HAP-1 (cell line): ENCODE measurements around the gene NEAT1.
A peak's percentile ranks its signal among the peaks of the same experiment; 100 is the strongest.
"Not testable (repeated sequence)": the region's sequence is repeated elsewhere in the genome, so short reads cannot be mapped to it uniquely, and the experiment has no call there.

ENCODE experiments used
- DNase-seq, 2 experiments: peaks; one replicate each; pipeline ENCODE4 v3.0.0-alpha.2; 2016 to 2020; ENCODE audit warnings: low spot score in 2 of 2
- H3K27me3 ChIP-seq: fragments of 250-450 bp; sonication (Bioruptor Pico); 2 replicates; pipeline ENCODE4 v1.5.1; 2020; ENCODE audit warnings: low read depth, mild to moderate bottlenecking, moderate library complexity
- H3K36me3 ChIP-seq: fragments of 250-450 bp; sonication (Bioruptor Pico); replicated peaks from 2 replicates; pipeline ENCODE4 v1.5.1; 2020; ENCODE audit warnings: mild to moderate bottlenecking
- H3K4me1 ChIP-seq: fragments of 250-450 bp; sonication (Bioruptor Pico); 2 replicates; pipeline ENCODE4 v1.5.1; 2020; ENCODE audit warnings: mild to moderate bottlenecking
- H3K4me3 ChIP-seq: fragments of 250-450 bp; sonication (Bioruptor Pico); 2 replicates; pipeline ENCODE4 v1.5.1; 2020; ENCODE audit warnings: mild to moderate bottlenecking, moderate library complexity
- H3K9me3 ChIP-seq: fragments of 250-450 bp; sonication (Bioruptor Pico); 2 replicates; pipeline ENCODE4 v1.5.1; 2020; ENCODE audit warnings: mild to moderate bottlenecking, moderate library complexity
- in situ Hi-C: fragments of 300-500 bp; cut with MboI; formaldehyde crosslinking; loops from 3 replicates; pipeline ENCODE4 v1.14.3; 2020; ENCODE audit warnings: low sequenced_read_pairs, inconsistent platforms, mixed read lengths

The NEAT1 gene

GRCh38 chr11:65468874-65469333 is 46.3 kb downstream of the NEAT1 start:
- Histone ChIP-seq H3K4me1 (peaks cover 10% of the 10 kb centered on the region), H3K27me3 (no peaks in the 10 kb centered on the region), H3K9me3 (no peaks in the 10 kb centered on the region), H3K4me3 (no peak overlapping the region), H3K36me3 (no peaks in the 10 kb centered on the region)
- in situ Hi-C loops = no loop called here
- DNase-seq = peak in 1 of 2 experiments; percentile 75

GRCh38 chr11:65470433-65471049 is 47.9 kb downstream of the NEAT1 start:
- Histone ChIP-seq H3K36me3 (peaks cover 4% of the 10 kb centered on the region; the same call in 1 of the 2 replicates), H3K4me1 (peaks cover 10% of the 10 kb centered on the region), H3K27me3 (no peaks in the 10 kb centered on the region), H3K4me3 (no peak overlapping the region), H3K9me3 (no peaks in the 10 kb centered on the region)
- in situ Hi-C loops = no loop called here
- no peak for DNase-seq

DNA sequence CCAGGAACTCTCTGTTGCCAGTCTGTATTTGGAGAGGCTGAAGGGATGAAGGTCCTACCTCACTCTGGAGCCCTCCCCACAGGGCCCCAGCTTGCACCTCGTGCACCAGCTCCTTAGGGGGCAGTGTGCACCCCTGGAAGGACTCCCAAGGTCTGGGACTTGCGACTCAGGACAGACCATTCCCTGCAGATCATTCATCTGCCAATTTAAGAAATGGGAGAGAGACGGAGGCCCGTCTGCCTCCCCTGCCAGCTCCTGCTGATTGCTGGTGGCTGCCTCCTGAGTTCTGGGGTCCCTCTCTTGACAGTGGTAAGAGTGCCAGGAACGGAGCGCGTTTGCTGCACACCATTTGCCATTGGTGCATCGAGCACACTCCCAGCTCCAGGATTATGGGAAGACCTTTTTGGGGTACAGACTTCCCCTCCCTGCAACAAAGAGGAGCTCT is 48.9 kb downstream of the NEAT1 start:
- H3K4me1 ChIP-seq = peaks cover 16% of the 10 kb centered on the region
- peaks cover 4% of the 10 kb centered on the region; the same call in 1 of the 2 replicates for H3K36me3 ChIP-seq
- in situ Hi-C loops = no loop called here
- no peak overlapping the region for H3K4me3 ChIP-seq
- DNase-seq = peak; percentile 52 to 80
- no peaks in the 10 kb centered on the region for H3K27me3 ChIP-seq
- no peaks in the 10 kb centered on the region for H3K9me3 ChIP-seq

- DNase-seq, in situ Hi-C loops, H3K9me3 ChIP-seq, H3K27me3 ChIP-seq, H3K36me3 ChIP-seq, H3K4me3 ChIP-seq: not testable (repeated sequence)
- H3K4me1 ChIP-seq = peaks cover 19% of the 10 kb centered on the region
Measured at GRCh38 chr11:65472588-65473277, 50.1 kb downstream of the NEAT1 start.

- H3K4me1 ChIP-seq = peaks cover 26% of the 10 kb centered on the region
- in situ Hi-C loops = no loop called here
- no peaks in the 10 kb centered on the region for H3K9me3 ChIP-seq
Measured at GRCh38 chr11:65473278-65473860, 50.8 kb downstream of the NEAT1 start.

GRCh38 chr11:65474864-65475263 is 52.3 kb downstream of the NEAT1 start:
- in situ Hi-C loops = no loop called here
- Histone ChIP-seq H3K36me3 (peaks cover 7% of the 10 kb centered on the region; the same call in 1 of the 2 replicates), H3K4me3 (no peak overlapping the region), H3K27me3 (no peaks in the 10 kb centered on the region), H3K4me1 (peaks cover 36% of the 10 kb centered on the region), H3K9me3 (no peaks in the 10 kb centered on the region)
- DNase-seq = no peak

More at GRCh38 chr11:65473278-65473860, 50.8 kb downstream of the NEAT1 start:
- Histone ChIP-seq H3K27me3 (no peaks in the 10 kb centered on the region), H3K4me3 (no peak overlapping the region), H3K36me3 (peaks cover 7% of the 10 kb centered on the region; the same call in 1 of the 2 replicates)
- no peak for DNase-seq

GRCh38 chr11:65476632-65477148 is 54.1 kb downstream of the NEAT1 start:
- DNase-seq = no peak
- Histone ChIP-seq H3K4me1 (peaks cover 37% of the 10 kb centered on the region), H3K27me3 (no peaks in the 10 kb centered on the region), H3K9me3 (no peaks in the 10 kb centered on the region), H3K36me3 (peaks cover 7% of the 10 kb centered on the region; the same call in 1 of the 2 replicates), H3K4me3 (peak overlapping the region; percentile 87)
- in situ Hi-C loops = no loop called here

DNA sequence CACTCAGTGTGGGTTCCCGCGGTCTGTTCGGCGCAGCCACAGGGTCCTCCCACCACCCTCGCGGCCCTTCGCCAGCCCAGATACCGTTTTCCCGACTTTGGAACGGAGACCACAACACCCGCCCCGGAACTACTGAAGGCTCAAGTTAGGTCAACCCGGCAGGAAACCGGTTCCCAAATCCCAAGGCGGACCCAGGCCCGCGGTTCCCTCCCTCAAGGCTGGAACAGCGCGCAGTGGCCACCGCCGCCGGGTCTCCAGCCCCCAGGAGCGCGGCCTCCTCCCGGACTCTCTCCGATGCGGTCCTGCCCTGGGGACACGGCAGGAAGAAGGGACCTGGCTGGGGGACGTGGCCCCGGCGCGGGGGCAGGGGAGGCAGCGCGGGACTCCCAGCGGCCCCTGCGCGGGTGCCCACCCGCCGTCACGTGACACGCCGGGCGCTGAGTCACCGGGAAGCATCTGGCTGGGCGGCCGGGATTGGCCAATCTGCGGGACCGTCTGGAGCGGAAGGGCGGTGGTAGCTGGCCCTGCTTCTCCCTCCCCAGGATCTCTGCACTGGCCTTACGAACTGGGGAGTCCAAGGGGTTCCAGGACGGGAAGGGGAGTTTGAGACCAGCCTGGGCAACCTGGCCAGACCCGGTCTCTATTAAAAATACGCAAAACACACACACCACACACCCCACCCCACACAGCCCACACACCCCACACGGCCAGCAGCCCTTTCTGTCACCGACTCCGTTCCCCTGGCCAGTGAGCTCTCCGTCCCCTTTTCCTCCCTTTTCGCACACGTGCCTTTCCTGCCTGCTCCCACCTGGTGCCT is 54.8 kb downstream of the NEAT1 start:
- H3K36me3 ChIP-seq = peaks cover 7% of the 10 kb centered on the region; the same call in 1 of the 2 replicates
- DNase-seq = peak; percentile 91 to 95

GRCh38 chr11:65478388-65479183 is 56.0 kb downstream of the NEAT1 start:
- Histone ChIP-seq H3K9me3 (no peaks in the 10 kb centered on the region), H3K4me3 (no peak overlapping the region), H3K27me3 (no peaks in the 10 kb centered on the region), H3K36me3 (peaks cover 7% of the 10 kb centered on the region; the same call in 1 of the 2 replicates), H3K4me1 (peaks cover 29% of the 10 kb centered on the region)
- no peak for DNase-seq
- in situ Hi-C loops = no loop called here

More for the DNA sequence above, 54.8 kb downstream of the NEAT1 start:
- no peaks in the 10 kb centered on the region for H3K9me3 ChIP-seq
- peak overlapping the region; percentile 87 for H3K4me3 ChIP-seq
- in situ Hi-C loops = no loop called here
- H3K4me1 ChIP-seq = peaks cover 30% of the 10 kb centered on the region
- no peaks in the 10 kb centered on the region for H3K27me3 ChIP-seq

- no peaks in the 10 kb centered on the region for H3K9me3 ChIP-seq
- H3K4me3 ChIP-seq = no peak overlapping the region
- in situ Hi-C loops = no loop called here
- peaks cover 7% of the 10 kb centered on the region; the same call in 1 of the 2 replicates for H3K36me3 ChIP-seq
- H3K27me3 ChIP-seq = no peaks in the 10 kb centered on the region
- peak in 1 of 2 experiments; percentile 53 for DNase-seq
- H3K4me1 ChIP-seq = peaks cover 32% of the 10 kb centered on the region
Measured at GRCh38 chr11:65479184-65480145, 56.9 kb downstream of the NEAT1 start.

GRCh38 chr11:65482306-65482850 is 59.8 kb downstream of the NEAT1 start:
- Histone ChIP-seq H3K4me3 (no peak overlapping the region), H3K9me3 (no peaks in the 10 kb centered on the region), H3K27me3 (no peaks in the 10 kb centered on the region), H3K36me3 (no peaks in the 10 kb centered on the region), H3K4me1 (peaks cover 49% of the 10 kb centered on the region)
- in situ Hi-C loops = no loop called here
- no peak for DNase-seq

- in situ Hi-C loops = no loop called here
- Histone ChIP-seq H3K4me1 (peaks cover 51% of the 10 kb centered on the region), H3K36me3 (no peaks in the 10 kb centered on the region), H3K27me3 (no peaks in the 10 kb centered on the region), H3K9me3 (no peaks in the 10 kb centered on the region), H3K4me3 (no peak overlapping the region)
- peak in 1 of 2 experiments; percentile 39 for DNase-seq
Measured at GRCh38 chr11:65485920-65486219, 63.3 kb downstream of the NEAT1 start.
